Naive thymus-derived CD4-positive, alpha-beta T cell (primary cell): Measurements from ENCODE around the gene HPX. TPM values are rescaled to one million over a fixed set of nuclear protein-coding genes. Genes with fewer than 3 reads are reported as not detected.

ENCODE experiments used
- ATAC-seq: fragments of 150-1000 bp; cut with Tn5 transposase; 2 replicates; pipeline ENCODE4 v1.10.0; 2021; ENCODE audit warnings: mild to moderate bottlenecking, moderate library complexity
- CTCF ChIA-PET: fragments of 350-600 bp; sonication (Branson Sonifier 250); formaldehyde crosslinking; loops from one replicate; lab custom pipeline; 2021; ENCODE audit warnings: antibody characterized with exemption; lab: Charles Lee
- POLR2A ChIA-PET: fragments of 350-600 bp; sonication (Branson Sonifier 250); formaldehyde crosslinking; loops from one replicate; lab custom pipeline; 2021; ENCODE audit warnings: antibody characterized with exemption, inconsistent platforms; lab: Charles Lee
- DNase-seq, 9 donors: peaks; one replicate each; pipeline versions ENCODE4 v3.0.0 to v3.0.0-alpha.2; 2020 to 2022; ENCODE audit warnings: mixed read lengths in 1 of 9
- H3K27ac ChIP-seq: one replicate; pipeline ENCODE4 v1.7.0; 2013; ENCODE audit warnings: mild to moderate bottlenecking, low read depth, low read length, moderate library complexity
- H3K27me3 ChIP-seq, 2 donors: one replicate each; pipeline ENCODE4 v1.7.0; 2013; ENCODE audit warnings: low read length in 2 of 2, mild to moderate bottlenecking in 2 of 2, moderate library complexity in 2 of 2; ENCODE audit not compliant: control insufficient read depth in 2 of 2, insufficient read depth in 2 of 2
- H3K36me3 ChIP-seq, 3 experiments: 1 replicate in 2 of 3; 2 replicates in 1 of 3; pipeline ENCODE4 v1.7.0; 2013; ENCODE audit warnings: low read length in 3 of 3, mild to moderate bottlenecking in 3 of 3, moderate library complexity in 1 of 3; ENCODE audit not compliant: insufficient read depth in 3 of 3, control insufficient read depth in 2 of 3
- H3K4me1 ChIP-seq, 2 donors: one replicate each; pipeline ENCODE4 v1.7.0; 2013; ENCODE audit warnings: low read length in 2 of 2, mild to moderate bottlenecking in 2 of 2, moderate library complexity in 1 of 2; ENCODE audit not compliant: control insufficient read depth in 2 of 2, insufficient read depth in 2 of 2
- H3K4me3 ChIP-seq: 2 replicates; pipeline ENCODE4 v1.7.0; 2013; ENCODE audit warnings: mild to moderate bottlenecking, low read length
- H3K9me3 ChIP-seq, 3 experiments: 1 replicate in 2 of 3; 2 replicates in 1 of 3; pipeline ENCODE4 v1.7.0; 2013; ENCODE audit warnings: low read length in 3 of 3; ENCODE audit not compliant: control insufficient read depth in 2 of 3
- H3K27ac Mint-ChIP-seq, 9 donors: one replicate each; pipeline ENCODE4 v1.8.0; 2020 to 2022; ENCODE audit warnings: mixed read lengths in 9 of 9, mild to moderate bottlenecking in 8 of 9, moderate library complexity in 5 of 9, inconsistent platforms in 2 of 9
- H3K27me3 Mint-ChIP-seq, 5 donors: one replicate each; pipeline ENCODE4 v1.8.0; 2021 to 2022; ENCODE audit warnings: mixed read lengths in 5 of 5, mild to moderate bottlenecking in 1 of 5
- H3K36me3 Mint-ChIP-seq, 5 donors: one replicate each; pipeline ENCODE4 v1.8.0; 2020 to 2022; ENCODE audit warnings: mixed read lengths in 5 of 5, mild to moderate bottlenecking in 3 of 5, inconsistent platforms in 1 of 5
- H3K4me1 Mint-ChIP-seq, 7 donors: one replicate each; pipeline ENCODE4 v1.8.0; 2020 to 2022; ENCODE audit warnings: mixed read lengths in 7 of 7, mild to moderate bottlenecking in 3 of 7, inconsistent platforms in 1 of 7
- H3K4me3 Mint-ChIP-seq, 10 donors: one replicate each; pipeline ENCODE4 v1.8.0; 2020 to 2022; ENCODE audit warnings: mild to moderate bottlenecking in 10 of 10, mixed read lengths in 10 of 10, moderate library complexity in 6 of 10, inconsistent platforms in 2 of 10
- H3K9me3 Mint-ChIP-seq, 11 donors: one replicate each; pipeline ENCODE4 v1.8.0; 2020 to 2022; ENCODE audit warnings: mixed read lengths in 11 of 11, mild to moderate bottlenecking in 4 of 11, inconsistent platforms in 1 of 11, moderate library complexity in 1 of 11
- intact Hi-C, 2 donors: fragments of 100-400 bp; cut with micrococcal nuclease; formaldehyde crosslinking; loops; one replicate each; pipeline ENCODE4 v1.15.1; 2023
- polyA plus RNA-seq, 2 donors: library from polyadenylated mRNA; unstranded; fragments of 300-500 nt; fragmentation: Illumina TruSeq; gene quantifications; one replicate each; pipeline ENCODE4 v1.2.3, GENCODE V29; 2021
- total RNA-seq, 6 experiments: library from RNA in 5 of 6; stranded (reverse) in 5 of 6; gene quantifications; 1 replicate in 5 of 6; 2 replicates in 1 of 6; pipeline ENCODE4 v1.2.3 and lab custom pipeline; 2021 to 2026

The HPX gene
- total and polyA plus RNA-seq, 7 experiments from 2014 or later, result 0.56 to 7.0 (median 1.7) TPM; not detected in 2

GRCh38 chr11:6486256-6486655 is 45.5 kb upstream of the HPX start:
- Histone ChIP-seq H3K27ac (peak overlapping the region; percentile 38), H3K9me3 (no peaks in the 10 kb centered on the region), H3K4me3 (no peak overlapping the region), H3K36me3 (peaks cover 3 to 80% (median 12%) of the 10 kb centered on the region in 3 experiments), H3K27me3 (no peaks in the 10 kb centered on the region), H3K4me1 (peaks cover 12 to 16% of the 10 kb centered on the region in 2 donors)
- H3K4me3 Mint-ChIP-seq, result no peak overlapping the region
- no peak overlapping the region for H3K27ac Mint-ChIP-seq
- intact Hi-C loops, result loop anchor here in 1 of 2 donors (10.0 kb wide), 2 partner anchors 801 to 1881 kb away; partner anchors contain the start of genes TRIM22, TRIM5 and TRIM68
- peaks cover 13 to 34% (median 20%) of the 10 kb centered on the region in 7 donors for H3K4me1 Mint-ChIP-seq
- no peak for DNase-seq
- peaks cover 12 to 28% (median 13%) of the 10 kb centered on the region in 5 donors for H3K36me3 Mint-ChIP-seq
- peaks cover 0 to 1% (median 0%) of the 10 kb centered on the region in 11 donors for H3K9me3 Mint-ChIP-seq
- ChIA-PET POLR2A (no interaction called here), CTCF (interaction anchor here (0.5 kb wide), 1 partner anchor 107 kb away, joined by 3 read pairs; no protein-coding TSS in a partner anchor)
- ATAC-seq, result no peak
- no peaks in the 10 kb centered on the region for H3K27me3 Mint-ChIP-seq

GRCh38 chr11:6485661-6486060 is 44.9 kb upstream of the HPX start:
- intact Hi-C loops, result loop anchor here in 1 of 2 donors (10.0 kb wide), 2 partner anchors 801 to 1881 kb away; partner anchors contain the start of genes TRIM22, TRIM5 and TRIM68
- Mint-ChIP-seq H3K9me3 (peaks cover 0 to 1% (median 0%) of the 10 kb centered on the region in 11 donors), H3K4me1 (peaks cover 14 to 40% (median 26%) of the 10 kb centered on the region in 7 donors), H3K4me3 (no peak overlapping the region), H3K27ac (no peak overlapping the region), H3K27me3 (no peaks in the 10 kb centered on the region), H3K36me3 (peaks cover 12 to 28% (median 13%) of the 10 kb centered on the region in 5 donors)
- ATAC-seq (no peak), DNase-seq (no peak)
- no peaks in the 10 kb centered on the region for H3K27me3 ChIP-seq
- H3K27ac ChIP-seq, result peak overlapping the region; percentile 22
- H3K9me3 ChIP-seq, result no peaks in the 10 kb centered on the region
- H3K4me1 ChIP-seq, result peaks cover 12 to 20% of the 10 kb centered on the region in 2 donors
- ChIA-PET CTCF (interaction anchor here (0.5 to 1.6 kb wide), 2 partner anchors 15 to 107 kb away, joined by 3 to 5 read pairs; no protein-coding TSS in a partner anchor), POLR2A (no interaction called here)
- peaks cover 3 to 75% (median 12%) of the 10 kb centered on the region in 3 experiments for H3K36me3 ChIP-seq
- no peak overlapping the region for H3K4me3 ChIP-seq

- H3K27ac ChIP-seq, result peak overlapping the region; percentile 86
- peak overlapping the region; percentile 18 to 99 (median 93) for H3K27ac Mint-ChIP-seq
- H3K36me3 ChIP-seq, result peaks cover 7 to 69% (median 12%) of the 10 kb centered on the region in 3 experiments
These were observed 42.2 kb upstream of the HPX start for GRCh38 chr11:6483015-6483414.

GRCh38 chr11:6482441-6482840 is 41.7 kb upstream of the HPX start:
- ChIA-PET POLR2A (interaction anchor here (0.6 to 4.2 kb wide), 15 partner anchors 10 to 264 kb away, joined by 3 to 20 read pairs (median 11); partner anchors contain the start of genes APBB1, MRPL17, SMPD1 and TAF10), CTCF (interaction anchor here (1.1 to 3.2 kb wide), 4 partner anchors 12 to 104 kb away, joined by 3 to 14 read pairs (median 4); no protein-coding TSS in a partner anchor)
- Mint-ChIP-seq H3K27ac (peak overlapping the region; percentile 41 to 99 (median 97)), H3K4me3 (peak overlapping the region; percentile 87 to 99 (median 97)), H3K9me3 (peaks cover 0 to 1% (median 0%) of the 10 kb centered on the region in 11 donors), H3K27me3 (no peaks in the 10 kb centered on the region), H3K36me3 (peaks cover 12 to 30% (median 13%) of the 10 kb centered on the region in 5 donors), H3K4me1 (peaks cover 29 to 48% (median 43%) of the 10 kb centered on the region in 7 donors)
- Histone ChIP-seq H3K4me1 (peaks cover 22 to 24% of the 10 kb centered on the region in 2 donors), H3K36me3 (peaks cover 10 to 69% (median 12%) of the 10 kb centered on the region in 3 experiments), H3K27ac (peak overlapping the region; percentile 86), H3K4me3 (peak overlapping the region; percentile 74), H3K9me3 (no peaks in the 10 kb centered on the region), H3K27me3 (no peaks in the 10 kb centered on the region)
- intact Hi-C loops, result loop anchor here (5.0 to 10.0 kb wide), 6 partner anchors 40 to 1878 kb away; partner anchors contain the start of genes TRIM22 (in 2 of the 2), TRIM5 (in 2 of the 2), EIF3F (in 1 of the 2) and HPX (in 1 of the 2)
- no peak for ATAC-seq
- no peak for DNase-seq

More at GRCh38 chr11:6483015-6483414, 42.2 kb upstream of the HPX start:
- H3K4me3 Mint-ChIP-seq, result peak overlapping the region; percentile 87 to 99 (median 97)
- Histone ChIP-seq H3K4me1 (peaks cover 22 to 24% of the 10 kb centered on the region in 2 donors), H3K27me3 (no peaks in the 10 kb centered on the region), H3K4me3 (no peak overlapping the region), H3K9me3 (no peaks in the 10 kb centered on the region)
- peaks cover 29 to 48% (median 43%) of the 10 kb centered on the region in 7 donors for H3K4me1 Mint-ChIP-seq
- ChIA-PET CTCF (interaction anchor here (1.1 to 3.2 kb wide), 2 partner anchors 24 to 104 kb away, joined by 3 to 14 read pairs; no protein-coding TSS in a partner anchor), POLR2A (interaction anchor here (0.6 to 4.2 kb wide), 13 partner anchors 10 to 794 kb away, joined by 3 to 20 read pairs (median 11); partner anchors contain the start of genes APBB1, MRPL17, SMPD1 and TAF10)
- H3K27me3 Mint-ChIP-seq, result no peaks in the 10 kb centered on the region
- peaks cover 12 to 30% (median 13%) of the 10 kb centered on the region in 5 donors for H3K36me3 Mint-ChIP-seq
- H3K9me3 Mint-ChIP-seq, result peaks cover 0 to 1% (median 0%) of the 10 kb centered on the region in 11 donors
- ATAC-seq, result no peak
- intact Hi-C loops, result loop anchor here (5.0 to 10.0 kb wide), 6 partner anchors 41 to 1878 kb away; partner anchors contain the start of genes TRIM22 (in 2 of the 2), TRIM5 (in 2 of the 2), EIF3F (in 1 of the 2) and HPX (in 1 of the 2)
- no peak for DNase-seq

GRCh38 chr11:6481924-6482275 is 41.1 kb upstream of the HPX start:
- ChIA-PET POLR2A (interaction anchor here (0.6 to 4.2 kb wide), 25 partner anchors 8 to 857 kb away, joined by 3 to 20 read pairs (median 4); partner anchors contain the start of genes APBB1, FHIP1B, ILK and MRPL17), CTCF (interaction anchor here (0.8 to 3.2 kb wide), 5 partner anchors 11 to 103 kb away, joined by 3 to 14 read pairs (median 3); no protein-coding TSS in a partner anchor)
- Histone ChIP-seq H3K4me1 (peaks cover 22 to 24% of the 10 kb centered on the region in 2 donors), H3K27ac (peak overlapping the region; percentile 86), H3K9me3 (no peaks in the 10 kb centered on the region), H3K4me3 (peak overlapping the region; percentile 74), H3K27me3 (no peaks in the 10 kb centered on the region), H3K36me3 (peaks cover 11 to 69% (median 12%) of the 10 kb centered on the region in 3 experiments)
- intact Hi-C loops, result loop anchor here (1.0 to 10.0 kb wide), 19 partner anchors 9 to 1877 kb away; partner anchors contain the start of genes APBB1 (in 2 of the 2), FHIP1B (in 2 of the 2), ILK (in 2 of the 2) and MRPL17 (in 2 of the 2)
- Mint-ChIP-seq H3K27ac (peak overlapping the region; percentile 93 to 99 (median 98)), H3K4me3 (peak overlapping the region; percentile 87 to 99 (median 97)), H3K36me3 (peaks cover 12 to 35% (median 13%) of the 10 kb centered on the region in 5 donors), H3K27me3 (no peaks in the 10 kb centered on the region), H3K9me3 (peaks cover 0 to 1% (median 0%) of the 10 kb centered on the region in 11 donors), H3K4me1 (peaks cover 29 to 48% (median 43%) of the 10 kb centered on the region in 7 donors)
- ATAC-seq, result no peak
- DNase-seq, result peak in 1 of 9 donors; percentile 21
